GM19193 (cell line): Measurements from ENCODE around the gene COMT.

ENCODE experiments used
- POLR2A ChIP-seq: IDR thresholded peaks from 4 replicates; pipeline ENCODE4 v1.6.1; 2011; ENCODE audit not compliant: insufficient read depth, insufficient read length; ENCODE audit errors: extremely low read depth

The COMT gene

DNA sequence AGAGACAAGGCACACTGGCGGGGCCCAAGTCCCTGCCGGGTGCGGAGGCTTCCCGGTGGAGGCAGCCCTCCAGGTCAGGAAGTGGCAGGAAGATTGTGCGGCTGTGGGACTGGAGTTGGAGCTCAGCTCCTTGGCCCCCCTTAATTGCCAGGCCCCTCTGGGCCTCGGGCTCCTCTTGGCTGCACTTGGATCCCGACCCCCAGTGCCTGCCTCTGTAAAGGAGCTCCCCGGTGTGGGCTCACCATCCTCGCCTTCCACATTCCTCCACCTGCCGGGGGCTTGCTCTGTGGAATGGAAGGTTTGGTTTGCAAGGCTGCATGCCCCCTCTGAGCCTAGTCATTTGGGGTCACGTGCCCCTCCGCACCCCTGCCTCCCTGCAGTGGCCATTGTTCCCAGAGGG lies 38.1 kb upstream of the COMT start:
- TF ChIP-seq POLR2A = no peak

DNA sequence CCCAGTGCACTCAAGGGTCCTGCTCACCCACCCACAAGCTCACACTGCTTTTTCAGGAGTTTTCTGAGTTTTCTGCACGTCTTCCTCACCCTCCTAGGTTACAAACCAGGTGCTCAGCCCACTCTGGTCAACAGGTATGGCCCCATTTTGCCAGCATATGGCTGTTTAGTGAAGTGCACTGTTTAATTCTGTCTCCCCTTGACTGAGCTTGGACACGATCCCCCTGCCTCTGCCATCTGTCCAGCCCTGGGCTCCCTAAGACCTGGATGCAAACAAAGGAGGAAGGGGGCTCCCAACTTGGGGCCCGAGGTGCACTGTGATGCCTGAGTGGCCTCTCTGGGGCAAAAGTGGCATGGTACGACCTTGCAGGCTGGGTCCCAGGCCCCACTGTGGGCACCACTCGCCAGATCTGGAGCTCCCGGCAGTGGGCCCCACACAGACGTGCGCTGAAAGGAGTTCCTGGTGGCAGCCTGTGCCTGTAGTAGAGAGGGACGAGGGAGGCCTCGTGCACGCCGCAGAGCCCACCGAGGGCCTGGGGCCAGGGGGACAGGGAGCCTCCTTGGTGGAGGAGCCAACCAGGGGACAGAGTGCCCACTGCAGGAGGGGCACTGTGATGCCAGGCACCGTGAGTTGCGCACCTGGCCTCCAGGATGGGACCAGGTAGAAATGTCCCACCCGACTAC lies 37.3 kb upstream of the COMT start:
- TF ChIP-seq POLR2A = no peak

DNA sequence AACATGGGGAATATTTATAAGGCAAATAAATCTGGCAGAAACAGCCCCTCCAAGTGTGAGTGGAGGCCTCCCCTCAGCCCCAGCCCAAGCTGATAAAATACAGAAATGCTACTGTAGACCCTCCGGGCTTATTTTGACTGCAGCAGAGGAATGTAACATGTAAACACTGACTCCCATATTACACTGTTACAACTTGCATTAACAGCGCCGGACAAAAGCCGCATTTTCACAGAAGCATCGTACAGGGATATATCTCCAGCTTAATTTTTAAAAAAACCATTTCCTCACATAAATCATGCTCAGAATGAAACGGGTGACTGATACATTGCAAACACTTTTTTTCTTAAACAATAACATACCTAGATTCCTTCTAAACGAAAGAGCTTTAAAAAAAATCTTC lies 36.6 kb upstream of the COMT start:
- no peak for TF ChIP-seq POLR2A

DNA sequence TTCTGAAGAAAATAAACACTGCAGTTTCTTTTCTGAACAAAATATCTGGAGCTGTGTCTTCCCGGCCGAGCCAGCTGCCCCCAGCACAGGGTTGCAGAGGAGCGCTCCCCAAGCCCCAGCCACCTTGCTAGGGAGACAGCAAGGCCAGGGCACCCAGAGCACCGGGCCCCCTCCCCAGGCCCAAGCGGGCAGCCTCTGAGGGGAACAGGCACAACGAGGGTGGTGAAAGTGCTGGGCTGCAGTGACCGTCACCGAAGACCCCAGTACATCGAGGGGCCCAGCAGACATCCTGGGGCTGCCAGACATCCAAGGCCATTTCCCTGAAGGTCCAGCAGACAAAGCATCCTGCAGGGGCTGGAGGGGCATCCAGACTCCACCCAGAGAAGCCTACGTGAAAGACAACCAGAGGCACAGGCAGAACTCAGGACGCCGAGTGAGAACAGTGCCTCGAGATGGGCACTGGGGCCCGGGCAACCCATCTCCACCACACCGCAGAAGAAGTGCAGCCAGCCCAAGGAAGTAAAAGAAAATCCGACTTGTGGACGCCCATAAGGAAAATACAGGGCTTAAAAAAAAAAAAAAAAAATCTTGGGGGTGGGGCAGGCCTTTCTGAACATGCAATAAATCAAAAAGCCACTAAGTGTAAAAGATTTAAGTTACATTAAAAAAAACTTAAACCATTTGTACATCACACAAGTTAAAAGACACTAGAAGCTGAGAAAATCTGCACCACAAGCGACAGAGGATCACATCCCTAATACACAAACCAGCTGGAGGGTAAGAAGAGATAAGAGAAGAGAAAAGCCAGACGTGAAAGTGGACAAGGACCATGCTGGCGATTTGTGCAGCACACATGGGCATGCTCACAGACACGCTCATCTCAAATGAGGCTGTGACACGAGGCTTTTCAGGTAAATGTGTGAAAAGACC lies 36.0 kb upstream of the COMT start:
- no peak for TF ChIP-seq POLR2A

DNA sequence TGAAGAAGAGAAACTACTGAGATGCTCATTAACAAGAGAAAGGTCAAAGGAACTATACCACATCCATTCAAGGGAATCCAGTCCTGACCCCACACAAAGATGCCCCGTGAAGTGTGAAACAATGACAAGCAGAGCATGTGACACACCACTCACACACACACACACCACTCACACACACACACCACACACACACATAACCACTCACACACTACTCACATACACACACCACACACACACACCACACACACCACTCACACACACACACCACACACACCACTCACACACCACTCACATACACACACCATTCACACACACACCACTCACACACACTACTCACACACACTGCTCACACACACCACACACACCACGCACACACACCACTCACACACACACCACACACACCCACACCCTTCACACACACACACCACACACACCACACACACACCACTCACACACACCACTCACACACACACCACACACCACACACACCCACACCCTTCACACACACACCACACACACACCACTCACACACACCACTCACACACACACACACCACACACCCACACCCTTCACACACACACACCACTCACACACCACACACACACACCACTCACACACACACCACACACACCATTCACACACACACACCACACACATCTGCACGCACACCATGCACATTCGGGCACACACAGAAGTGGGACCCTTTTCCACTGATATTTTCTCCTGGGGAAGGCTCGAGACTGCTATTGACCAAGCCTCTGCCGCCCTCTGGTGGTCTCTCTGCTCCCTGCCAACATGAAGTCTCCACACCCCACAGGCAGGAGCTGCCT lies 32.0 kb upstream of the COMT start:
- TF ChIP-seq POLR2A = no peak

DNA sequence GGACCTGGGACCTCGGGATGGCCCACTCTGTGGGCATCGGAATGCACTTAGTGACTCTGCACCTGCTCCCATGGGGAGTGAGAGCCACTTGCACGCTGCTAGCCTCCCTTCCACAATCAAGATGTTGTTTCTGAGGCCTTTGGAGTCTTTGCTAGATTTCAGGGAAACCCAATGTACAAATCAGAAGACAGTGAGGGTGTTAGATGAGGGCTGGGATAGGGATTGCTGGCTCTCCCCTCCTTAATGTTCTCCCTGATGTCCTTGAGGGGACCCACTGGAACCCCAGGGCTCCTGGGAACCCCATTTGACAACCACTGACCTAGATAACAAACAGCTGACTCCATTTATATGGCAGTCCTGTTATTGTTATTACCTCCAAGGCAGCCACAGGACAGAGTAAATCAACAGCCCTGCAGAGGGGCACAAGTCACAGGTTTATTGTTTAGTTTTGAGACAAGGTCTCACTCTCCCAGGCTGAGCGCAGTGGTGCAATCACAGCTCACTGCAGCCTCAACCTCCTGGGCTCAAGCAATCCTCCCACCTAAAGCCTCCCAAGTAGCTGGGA lies 31.3 kb upstream of the COMT start:
- TF ChIP-seq POLR2A = no peak

DNA sequence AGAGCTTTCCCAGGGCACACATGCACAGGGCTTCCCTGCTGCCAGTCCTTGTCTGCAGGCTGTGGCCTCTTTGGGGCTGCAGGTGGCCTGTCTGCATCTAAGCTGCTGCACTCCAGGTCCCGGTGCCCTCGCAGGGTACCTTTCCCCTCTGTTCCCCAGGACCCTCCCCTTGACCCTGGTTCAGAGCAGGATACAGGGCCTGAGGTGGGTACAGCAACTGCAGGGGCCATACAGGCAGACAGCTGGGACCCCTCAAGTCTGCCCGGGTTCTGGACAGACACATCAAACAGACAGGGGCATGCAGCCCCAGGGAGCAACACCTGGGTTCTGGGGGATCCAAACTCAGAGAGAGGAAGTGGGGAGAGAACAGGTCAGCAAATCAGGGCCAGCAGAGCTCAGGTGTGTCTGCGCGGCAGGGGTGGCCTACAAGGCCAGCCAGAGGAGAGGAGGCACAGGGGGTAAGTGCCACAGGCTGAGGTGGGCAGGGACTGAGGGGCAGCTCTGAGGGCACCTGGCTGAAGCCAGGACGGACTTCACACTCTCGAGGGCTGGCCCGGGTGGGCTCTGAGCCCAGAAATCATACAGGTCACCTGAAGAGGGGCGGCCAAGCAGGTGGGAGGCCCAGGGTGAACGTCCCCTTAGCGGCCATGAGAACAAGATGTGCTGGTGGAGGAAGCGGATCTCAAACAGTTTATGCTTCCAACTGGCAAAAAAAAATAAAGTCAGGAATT lies 29.9 kb upstream of the COMT start:
- TF ChIP-seq POLR2A = no peak

DNA sequence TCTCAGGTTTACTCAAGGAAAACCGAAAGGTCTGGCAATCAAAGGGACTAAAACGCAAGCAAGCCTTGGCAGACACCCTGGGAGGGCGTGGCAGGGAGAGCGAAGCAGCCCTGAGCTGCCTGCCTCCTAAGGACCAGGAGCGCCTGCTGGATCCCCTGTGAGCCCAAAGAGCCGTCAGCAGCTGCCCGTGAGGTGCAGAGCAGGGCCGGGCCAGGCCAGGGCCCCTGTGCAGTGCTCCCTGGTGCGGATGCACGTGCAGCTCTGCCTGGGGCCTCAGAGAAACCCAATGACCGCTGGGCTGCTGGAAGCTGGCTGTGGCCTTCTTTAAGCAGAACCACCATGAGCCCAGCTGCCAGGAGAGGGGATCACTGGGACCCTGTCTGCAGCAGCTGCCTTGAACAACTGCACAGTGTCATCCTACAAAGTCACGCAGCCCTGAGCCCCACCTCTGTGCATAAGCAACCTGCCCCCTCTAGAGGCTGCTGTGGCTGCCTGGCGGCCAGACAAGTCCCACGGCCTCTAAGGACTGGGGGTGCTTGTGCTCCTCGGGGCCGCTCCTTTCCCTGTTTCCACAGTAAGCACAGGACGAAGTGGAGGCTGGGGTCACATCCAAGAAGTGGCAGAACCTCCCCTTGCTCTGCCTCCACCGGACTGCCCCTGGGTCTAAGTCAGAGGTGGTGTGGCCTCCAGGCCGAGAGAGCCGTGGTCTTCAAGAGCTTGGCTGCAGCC lies 29.1 kb upstream of the COMT start:
- TF ChIP-seq POLR2A = no peak

DNA sequence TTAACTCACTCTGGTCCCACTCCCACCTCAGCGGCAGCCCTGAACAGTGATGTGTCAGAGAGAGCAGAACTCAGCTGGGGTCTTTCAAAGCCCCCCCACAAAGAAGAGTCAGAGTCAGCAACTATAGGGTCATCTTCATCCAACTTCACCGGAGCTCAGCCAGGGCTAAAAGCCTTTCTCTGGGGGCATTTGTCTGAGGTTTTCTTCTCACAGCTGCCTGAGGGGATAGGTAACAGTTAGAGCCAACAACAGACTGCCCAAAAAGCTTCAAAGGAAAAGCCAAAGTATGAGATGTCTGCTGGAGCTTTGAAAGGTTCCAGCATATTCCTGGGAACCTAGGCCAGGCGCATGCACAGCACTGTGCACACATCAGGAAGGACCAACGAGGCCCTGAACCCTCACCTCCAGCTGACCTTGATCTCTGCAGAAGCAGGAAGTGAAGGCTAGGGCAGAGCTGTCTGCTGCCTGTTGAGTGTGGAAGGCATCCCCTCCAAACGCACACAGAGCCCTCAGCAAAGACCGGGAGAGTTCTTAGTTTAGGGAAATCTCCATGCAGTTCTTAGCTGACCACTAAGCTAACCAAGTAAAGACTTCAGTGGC lies 28.1 kb upstream of the COMT start:
- TF ChIP-seq POLR2A = no peak

DNA sequence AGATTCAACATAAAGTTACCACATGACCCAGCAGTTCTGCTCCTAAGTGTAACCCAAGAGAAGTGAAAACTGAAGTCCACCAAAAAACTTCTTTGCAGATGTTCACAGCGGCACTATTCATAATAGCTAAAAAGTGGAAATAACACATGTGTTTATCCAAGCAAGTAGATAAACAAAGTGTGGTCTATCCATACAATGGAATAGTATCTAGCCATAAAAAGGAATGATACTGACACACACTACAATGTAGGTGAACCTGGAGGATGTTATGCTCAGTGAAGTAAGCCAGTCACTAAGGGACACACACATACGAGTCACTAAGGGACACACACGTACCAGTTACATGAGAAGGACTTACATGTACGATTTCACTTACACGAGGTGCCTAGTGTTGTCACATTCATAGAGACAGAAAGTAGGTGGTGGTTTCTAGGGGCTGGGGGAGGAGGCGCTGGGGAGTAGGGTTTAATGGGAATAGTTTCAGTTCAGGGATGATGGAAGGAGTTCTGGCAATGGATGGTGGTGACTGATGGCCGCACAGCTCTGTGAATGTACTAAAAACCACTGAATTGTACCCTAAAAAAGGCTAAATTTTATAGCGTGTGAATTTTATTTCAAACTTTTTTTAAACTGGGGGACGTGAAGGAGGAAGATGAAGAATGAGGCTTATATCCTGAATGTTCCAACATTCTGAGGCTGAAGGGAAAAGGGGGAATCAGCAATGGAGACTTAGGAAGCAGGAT lies 27.2 kb upstream of the COMT start:
- TF ChIP-seq POLR2A = no peak

DNA sequence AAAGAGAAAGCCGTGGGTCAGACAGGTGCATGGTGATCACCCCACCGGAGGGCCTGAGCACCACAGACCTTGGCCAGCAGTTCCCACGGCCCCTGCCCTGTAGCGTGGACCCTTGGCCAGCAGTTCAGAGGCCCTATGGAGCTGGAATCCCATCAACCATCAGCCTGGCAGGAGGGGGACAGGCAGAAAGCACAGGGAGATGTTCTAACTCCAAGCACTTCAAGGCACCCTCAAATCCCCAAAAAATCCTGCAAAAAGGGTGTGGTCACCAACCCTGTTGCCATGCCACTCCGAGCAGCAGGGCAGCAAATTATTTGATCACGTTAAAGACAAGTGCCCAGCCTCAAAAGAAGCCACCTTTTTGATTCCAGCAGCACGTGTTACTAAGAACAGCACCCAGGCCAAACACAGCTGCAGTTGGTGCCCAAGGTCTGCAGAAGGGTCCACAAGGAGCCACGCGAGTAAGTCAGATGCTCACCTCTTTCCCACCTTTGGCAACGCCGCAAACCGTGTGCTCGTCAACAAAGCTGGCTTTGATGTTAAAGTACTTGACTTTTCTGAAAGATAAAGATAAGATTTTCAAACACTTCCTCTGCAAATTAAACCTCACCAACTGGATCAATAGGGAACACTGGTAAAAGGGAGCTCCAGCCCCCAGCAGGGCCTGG lies 26.2 kb upstream of the COMT start:
- no peak for TF ChIP-seq POLR2A

DNA sequence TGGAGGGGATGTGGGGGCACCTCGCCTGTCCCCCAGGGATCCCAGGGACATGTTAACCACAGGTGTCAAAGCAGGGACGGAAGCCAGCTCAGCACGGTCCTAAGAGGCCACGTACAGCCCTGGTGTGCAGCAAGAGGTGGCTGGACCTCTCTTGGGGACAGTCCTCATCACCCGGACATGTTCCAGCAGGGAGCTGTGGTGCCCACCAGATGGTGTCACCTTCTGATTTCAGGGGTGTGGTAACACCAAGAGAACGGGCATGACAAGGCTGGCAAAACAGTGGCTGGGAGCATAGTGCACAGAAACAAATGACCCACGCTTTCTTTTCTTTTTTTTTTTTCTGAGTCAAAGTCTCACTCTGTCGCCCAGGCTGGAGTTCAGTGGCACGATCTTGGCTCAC lies 25.6 kb upstream of the COMT start:
- no peak for TF ChIP-seq POLR2A

DNA sequence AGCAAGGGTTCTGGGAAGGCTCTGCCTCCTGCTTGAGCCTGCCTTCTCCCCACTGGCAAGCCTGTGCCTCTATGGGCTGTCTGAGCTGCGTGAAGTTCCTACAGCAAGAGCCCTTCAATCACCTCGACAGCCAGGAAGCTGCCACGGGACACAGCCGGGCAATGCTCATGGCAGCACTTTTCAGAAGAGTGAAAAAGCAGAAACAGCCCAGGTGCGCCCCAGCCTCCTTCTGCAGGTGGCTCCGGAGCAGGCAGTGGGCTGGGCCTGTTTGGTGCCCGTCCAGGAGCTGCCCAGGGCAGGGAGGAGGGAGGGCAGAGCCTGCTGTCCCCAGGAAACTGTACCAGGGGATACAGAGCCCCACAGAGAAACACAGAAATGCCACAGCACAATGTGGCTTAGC lies 24.6 kb upstream of the COMT start:
- TF ChIP-seq POLR2A = no peak
